Measurements from ENCODE around the gene ACAN. TPM values are rescaled to one million over a fixed set of nuclear protein-coding genes. Genes with fewer than 3 reads are reported as not detected.

The ACAN gene
- total and polyA plus RNA-seq, 9 of the 15 experiments (the other 6 are each of a cell fraction or from before 2014, with no cell fraction given): not detected

DNA sequence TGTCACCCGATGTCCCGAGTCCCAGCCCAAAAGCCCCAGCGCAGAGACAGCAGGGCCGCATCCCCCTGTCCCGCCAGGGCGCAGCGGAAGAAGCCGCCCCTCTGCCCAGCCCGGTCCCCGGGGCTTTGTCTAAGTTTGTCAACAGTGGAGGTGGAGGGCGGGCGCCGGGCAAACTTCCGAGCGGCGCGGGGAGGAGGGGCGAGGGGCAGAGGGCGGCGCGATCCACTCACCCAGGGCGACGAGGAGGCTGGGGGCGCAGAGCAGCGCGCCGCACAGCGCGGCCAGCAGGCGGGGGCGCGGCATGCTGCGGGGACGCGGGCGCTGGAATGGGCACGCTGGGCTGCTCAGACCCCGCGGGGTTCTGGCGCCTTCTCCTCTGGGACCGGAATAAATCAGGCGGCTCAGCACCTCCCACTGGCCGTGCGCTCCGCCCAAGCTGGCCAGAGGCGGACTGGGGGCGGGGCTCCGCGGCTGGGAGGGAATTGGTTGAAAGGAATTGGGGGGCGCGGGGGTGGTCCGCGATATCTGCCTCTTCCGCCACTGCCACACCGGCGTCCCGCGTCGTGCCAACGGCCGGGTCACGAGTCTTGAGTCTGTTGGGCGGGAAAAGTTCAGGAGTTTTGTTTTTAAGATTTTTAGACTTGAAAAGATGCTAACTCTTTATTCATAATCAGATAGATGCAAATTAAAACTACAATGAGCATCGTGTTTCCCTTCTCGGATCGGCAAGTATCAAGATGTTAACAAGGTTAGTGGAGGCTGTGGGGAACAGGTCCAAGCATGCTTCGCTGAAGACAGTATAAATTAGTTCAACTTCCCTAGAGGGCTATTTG is 110.0 kb downstream of the ACAN start, which contains the start of gene MFGE8 (continued):
- TF ChIP-seq, protein P1, sequence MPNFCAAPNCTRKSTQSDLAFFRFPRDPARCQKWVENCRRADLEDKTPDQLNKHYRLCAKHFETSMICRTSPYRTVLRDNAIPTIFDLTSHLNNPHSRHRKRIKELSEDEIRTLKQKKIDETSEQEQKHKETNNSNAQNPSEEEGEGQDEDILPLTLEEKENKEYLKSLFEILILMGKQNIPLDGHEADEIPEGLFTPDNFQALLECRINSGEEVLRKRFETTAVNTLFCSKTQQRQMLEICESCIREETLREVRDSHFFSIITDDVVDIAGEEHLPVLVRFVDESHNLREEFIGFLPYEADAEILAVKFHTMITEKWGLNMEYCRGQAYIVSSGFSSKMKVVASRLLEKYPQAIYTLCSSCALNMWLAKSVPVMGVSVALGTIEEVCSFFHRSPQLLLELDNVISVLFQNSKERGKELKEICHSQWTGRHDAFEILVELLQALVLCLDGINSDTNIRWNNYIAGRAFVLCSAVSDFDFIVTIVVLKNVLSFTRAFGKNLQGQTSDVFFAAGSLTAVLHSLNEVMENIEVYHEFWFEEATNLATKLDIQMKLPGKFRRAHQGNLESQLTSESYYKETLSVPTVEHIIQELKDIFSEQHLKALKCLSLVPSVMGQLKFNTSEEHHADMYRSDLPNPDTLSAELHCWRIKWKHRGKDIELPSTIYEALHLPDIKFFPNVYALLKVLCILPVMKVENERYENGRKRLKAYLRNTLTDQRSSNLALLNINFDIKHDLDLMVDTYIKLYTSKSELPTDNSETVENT (CRISPR knock-in tag; IDR thresholded peaks at IDR 0.05): peak; percentile 71; the same call in 1 of the 2 replicates
- TF ChIP-seq TCFL5 (CRISPR knock-in tag; conservative IDR thresholded peaks at IDR 0.05): no peak
- TF ChIP-seq EGR1 (conservative IDR thresholded peaks at IDR 0.05): peak; percentile 84
- no peak for TF ChIP-seq ZNF197 (CRISPR knock-in tag; IDR thresholded peaks at IDR 0.05; ENCODE audit: low read depth)
- TF ChIP-seq POLR2H (tag; IDR thresholded peaks at IDR 0.05; ENCODE audit: low read depth): peak; percentile 81; the same call in 1 of the 2 replicates
- no peak for TF ChIP-seq RBM25 (IDR thresholded peaks at IDR 0.05; ENCODE audit: low read depth, low read length, severe bottlenecking)
- TF ChIP-seq HNRNPLL (IDR thresholded peaks at IDR 0.05; ENCODE audit: low read depth, low read length, poor library complexity, severe bottlenecking): no peak
- no peak for TF ChIP-seq FOXA1 (IDR thresholded peaks at IDR 0.05; ENCODE audit: borderline replicate concordance)
- no peak for TF ChIP-seq JUN (IDR thresholded peaks at IDR 0.05; ENCODE audit: borderline replicate concordance, low read depth, low read length)
- TF ChIP-seq JUN (CRISPR knock-in tag; IDR thresholded peaks at IDR 0.05; ENCODE audit: borderline replicate concordance): 0 out of 2 replicates have a peak, but pooled peaks have one; percentile 59
- peak; percentile 56; the same call in 1 of the 2 replicates for TF ChIP-seq ZNF511 (CRISPR knock-in tag; IDR thresholded peaks at IDR 0.05)
- TF ChIP-seq VEZF1 (CRISPR knock-in tag; IDR thresholded peaks at IDR 0.05): peak; percentile 84
- peak; percentile 63; the same call in 1 of the 2 replicates for TF ChIP-seq CBX1 (IDR thresholded peaks at IDR 0.05; ENCODE audit: low read depth)
- TF ChIP-seq HMGN3 (IDR thresholded peaks at IDR 0.05; ENCODE audit: borderline replicate concordance, extremely low read depth, insufficient read length, low read depth, low read length): peak; percentile 62
- peak; percentile 31; the same call in 1 of the 2 replicates for TF ChIP-seq BHLHE40 (IDR thresholded peaks at IDR 0.05; ENCODE audit: low read length)
- peak; percentile 59; the same call in 1 of the 2 replicates for TF ChIP-seq ZFX (CRISPR knock-in tag; IDR thresholded peaks at IDR 0.05)
- TF ChIP-seq ZKSCAN8 (CRISPR knock-in tag; IDR thresholded peaks at IDR 0.05): no peak
- TF ChIP-seq FOXM1 (IDR thresholded peaks at IDR 0.05; ENCODE audit: low read depth): no peak
- no peak for TF ChIP-seq FOXM1 (CRISPR knock-in tag; IDR thresholded peaks at IDR 0.05; ENCODE audit: low read depth)

All from K562 (cell line).